CD4-positive, alpha-beta T cell treated with Interleukin-15 for 4 hours (primary cell): ENCODE measurements around the gene LPP.

Experiments used
- DNase-seq: peaks from one replicate; pipeline ENCODE4 v3.0.0-alpha.2; 2020; ENCODE audit warnings: low spot score

LPP gene

DNA sequence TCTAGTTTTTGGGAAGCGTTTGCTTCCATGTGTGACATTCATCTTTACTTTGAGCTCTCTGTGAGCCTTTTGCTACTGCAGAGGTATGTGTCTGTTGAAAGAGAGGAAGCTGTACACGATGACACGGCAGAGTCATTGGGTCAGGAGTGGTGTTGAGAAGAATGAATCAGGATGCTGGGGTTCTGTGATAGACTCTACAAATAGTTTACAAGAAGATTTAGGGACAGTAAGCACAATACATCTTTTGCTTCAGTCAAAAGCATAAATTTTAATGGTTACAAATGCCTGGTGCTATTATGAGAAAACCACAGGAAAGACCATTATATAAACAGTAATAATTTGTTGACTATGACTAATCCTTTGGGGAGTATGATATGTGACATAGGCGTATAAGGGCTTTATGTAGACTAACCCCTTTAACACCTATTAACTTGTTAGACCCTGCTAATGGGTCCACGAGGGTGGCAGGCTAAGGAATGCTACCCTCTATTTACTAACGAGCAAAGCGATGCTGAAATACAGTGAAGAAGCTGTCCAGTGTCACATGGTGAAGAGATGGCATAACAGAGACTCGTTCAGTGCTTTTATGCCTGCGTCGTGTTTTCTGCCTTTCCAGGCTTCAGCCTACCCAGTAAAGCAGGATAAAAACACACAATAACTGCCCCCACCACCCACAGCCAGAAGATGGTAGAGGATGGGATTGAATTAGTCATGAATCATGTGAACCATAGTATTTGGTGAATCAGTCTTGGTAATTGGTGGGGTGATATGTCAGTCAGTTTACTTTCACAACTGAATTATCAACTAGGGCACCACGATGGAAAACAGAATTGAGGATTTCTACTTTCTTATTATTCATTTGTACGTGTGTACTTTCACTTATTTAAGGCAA is 118.8 kb downstream of the LPP start:
- no peak for DNase-seq

DNA sequence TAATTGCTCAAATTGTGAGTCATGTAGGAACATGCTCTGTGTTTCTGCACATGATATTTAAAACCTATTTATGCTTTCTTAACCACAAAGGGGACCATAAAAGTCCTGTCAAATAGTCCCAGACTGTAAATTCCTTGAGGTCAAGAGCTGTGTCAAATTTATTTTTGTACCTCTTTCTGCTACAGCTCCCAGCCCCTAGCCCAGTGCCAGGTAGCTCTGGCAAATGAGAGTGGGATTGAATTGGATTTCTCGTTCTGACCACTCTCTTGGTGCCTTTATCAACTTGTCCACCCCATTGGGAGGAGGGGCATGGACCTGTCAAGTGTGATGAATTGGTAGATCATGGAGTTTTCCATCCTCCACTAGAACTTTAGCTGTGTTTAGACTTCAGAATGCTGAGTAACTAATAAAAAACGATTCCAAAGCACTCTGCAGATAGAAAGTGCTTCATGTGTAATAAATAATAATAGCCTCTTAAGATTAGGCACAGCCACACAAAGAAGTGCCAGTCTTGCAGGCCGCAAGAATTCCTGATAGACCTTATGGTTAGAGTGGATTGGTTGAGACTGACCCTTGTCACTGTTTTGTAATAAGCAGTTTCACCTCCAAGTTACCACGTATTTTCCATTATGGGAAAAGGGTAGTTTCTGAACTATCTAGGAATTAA is 120.4 kb downstream of the LPP start:
- DNase-seq = no peak

DNA sequence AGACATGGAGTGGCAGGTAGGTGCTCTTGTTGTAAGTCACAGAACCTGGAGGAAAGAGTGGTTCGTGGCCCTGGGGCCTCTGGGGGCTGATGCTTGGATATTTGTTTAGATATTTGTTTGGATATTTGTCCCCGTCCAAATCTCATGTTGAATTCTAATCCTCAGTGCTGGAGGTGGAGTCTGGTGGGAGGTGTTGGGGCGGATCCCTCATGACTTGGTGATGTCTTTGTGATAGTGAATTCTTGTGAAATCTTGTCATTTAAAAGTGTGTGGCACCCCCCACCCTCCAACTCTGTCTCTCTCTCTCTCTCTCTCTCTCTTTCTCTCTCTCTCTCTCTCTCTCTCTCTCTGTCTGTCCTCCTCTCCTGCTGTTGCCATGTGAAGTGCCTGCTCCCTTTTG is 122.4 kb downstream of the LPP start:
- no peak for DNase-seq

DNA sequence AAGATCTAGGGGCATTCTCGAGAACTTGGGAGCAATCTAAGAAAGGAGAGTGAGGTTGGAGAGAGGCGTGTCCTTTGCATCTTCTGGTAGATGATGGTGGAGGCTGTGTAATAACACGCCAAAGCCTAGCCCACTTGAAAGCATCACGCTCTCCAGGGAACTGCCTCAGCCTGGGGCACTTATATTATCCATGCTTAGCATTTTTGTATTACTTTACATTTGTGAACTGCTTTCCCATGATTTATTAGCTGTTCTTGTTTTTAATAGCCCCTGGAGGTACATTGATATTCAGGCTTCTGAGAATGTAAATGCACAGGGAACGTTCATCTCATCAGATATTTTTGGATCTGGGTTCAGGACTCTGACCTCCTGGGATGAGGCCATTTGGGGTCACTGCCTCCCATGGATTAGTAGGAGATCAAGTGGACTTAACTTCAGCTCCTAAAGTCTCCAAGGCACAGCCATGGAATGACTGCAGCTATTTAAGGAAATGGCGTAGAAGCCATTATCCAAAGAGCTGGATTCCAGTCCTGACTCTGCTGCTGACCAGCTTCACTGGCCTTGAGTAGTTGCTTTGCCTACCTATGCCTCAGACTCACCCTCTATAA is 124.9 kb downstream of the LPP start:
- DNase-seq = no peak

DNA sequence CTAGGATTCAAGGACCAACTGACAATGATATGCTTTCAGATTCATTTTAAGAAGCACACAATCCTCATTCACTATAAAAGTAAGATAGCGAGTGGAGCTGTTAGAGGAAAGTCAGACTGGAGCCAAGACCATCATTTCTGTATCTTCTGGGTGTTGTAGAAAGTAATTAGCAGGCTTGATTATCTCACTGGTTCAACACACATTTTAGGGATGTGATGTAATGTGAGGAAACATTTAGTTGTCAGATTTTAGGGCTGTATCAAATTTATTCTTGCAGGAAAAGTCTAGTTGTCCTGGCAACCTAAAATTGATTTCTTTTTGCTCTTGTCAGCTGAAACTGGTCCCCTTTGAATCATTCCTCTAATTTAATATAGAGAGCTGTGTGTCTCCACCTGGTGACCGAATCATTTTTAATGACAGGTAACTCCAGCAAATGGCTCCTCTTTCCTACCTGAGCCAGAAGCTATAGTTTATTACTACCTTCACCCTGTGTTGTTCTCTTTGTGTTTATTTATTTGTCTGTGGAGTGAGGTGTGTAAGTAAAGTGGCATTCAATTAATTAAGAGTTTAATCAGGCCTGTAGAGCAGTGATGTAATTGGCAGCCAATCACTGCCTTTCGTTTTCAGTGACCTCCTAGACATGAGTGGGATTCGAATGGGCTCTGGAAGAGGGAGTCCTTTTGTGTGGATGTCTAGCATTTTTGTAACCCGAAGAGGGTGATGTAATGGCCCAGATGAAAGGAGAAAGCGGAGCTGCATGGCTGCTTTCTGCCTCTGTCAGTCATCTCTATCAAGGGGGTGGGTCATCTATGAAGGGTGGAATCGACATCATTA is 125.8 kb downstream of the LPP start:
- no peak for DNase-seq

DNA sequence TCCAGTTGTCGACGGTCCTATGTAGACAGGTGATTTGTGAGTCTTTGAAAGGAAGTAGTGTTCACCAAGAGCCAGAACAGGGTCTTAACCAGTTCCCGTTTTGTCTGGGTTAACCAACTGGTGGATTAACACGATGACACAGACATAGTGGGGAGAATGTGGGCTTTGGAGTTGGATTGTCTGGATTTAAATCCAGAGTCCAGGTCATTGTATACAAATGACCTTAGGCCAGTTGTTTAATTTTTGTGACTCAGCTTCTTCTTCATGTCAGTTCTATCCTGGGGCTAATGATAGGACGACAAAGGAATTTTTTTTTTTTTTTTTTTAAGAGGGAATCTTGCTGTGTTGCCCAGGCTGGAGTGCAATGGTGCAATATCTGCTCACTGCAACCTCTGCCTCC is 126.7 kb downstream of the LPP start:
- no peak for DNase-seq

DNA sequence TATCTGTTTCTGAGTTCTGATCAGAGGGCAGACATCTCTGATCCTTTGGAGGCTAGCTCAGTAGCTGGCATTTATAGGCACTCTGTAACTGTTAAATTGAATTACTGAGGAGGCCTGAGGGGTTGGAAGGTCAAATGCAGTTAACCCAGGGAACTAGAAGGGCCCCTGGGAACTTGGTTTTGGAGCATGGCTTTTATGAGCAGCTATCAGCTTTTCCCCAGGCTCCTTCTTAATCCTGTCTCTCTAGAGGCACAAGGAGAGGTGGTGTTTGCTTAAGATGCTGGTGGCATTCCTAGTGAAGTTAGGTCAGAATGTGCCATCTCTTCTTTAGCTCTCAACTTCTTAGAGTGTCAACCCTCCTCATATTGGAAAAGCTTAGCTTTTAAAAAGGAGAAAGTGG is 128.9 kb downstream of the LPP start:
- DNase-seq = no peak

DNA sequence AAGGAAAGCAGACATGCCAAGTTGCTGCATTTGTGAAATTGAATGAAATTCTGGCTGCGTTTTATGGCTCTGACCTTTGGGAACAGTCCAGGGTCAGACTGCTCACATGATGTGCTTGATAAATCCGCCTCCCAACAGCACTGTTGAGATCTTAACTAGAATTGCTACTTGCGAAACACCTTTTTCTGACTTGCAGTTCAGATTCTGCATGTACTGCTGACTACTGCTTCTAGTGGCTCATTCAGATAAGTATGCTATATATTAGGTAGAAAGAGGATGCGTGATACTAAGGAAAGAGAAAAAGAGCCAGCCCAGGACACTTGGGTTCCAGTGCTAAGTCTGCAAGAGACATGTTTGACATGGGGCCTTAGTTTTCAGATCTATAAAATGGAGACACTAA is 129.4 kb downstream of the LPP start:
- DNase-seq = no peak

DNA sequence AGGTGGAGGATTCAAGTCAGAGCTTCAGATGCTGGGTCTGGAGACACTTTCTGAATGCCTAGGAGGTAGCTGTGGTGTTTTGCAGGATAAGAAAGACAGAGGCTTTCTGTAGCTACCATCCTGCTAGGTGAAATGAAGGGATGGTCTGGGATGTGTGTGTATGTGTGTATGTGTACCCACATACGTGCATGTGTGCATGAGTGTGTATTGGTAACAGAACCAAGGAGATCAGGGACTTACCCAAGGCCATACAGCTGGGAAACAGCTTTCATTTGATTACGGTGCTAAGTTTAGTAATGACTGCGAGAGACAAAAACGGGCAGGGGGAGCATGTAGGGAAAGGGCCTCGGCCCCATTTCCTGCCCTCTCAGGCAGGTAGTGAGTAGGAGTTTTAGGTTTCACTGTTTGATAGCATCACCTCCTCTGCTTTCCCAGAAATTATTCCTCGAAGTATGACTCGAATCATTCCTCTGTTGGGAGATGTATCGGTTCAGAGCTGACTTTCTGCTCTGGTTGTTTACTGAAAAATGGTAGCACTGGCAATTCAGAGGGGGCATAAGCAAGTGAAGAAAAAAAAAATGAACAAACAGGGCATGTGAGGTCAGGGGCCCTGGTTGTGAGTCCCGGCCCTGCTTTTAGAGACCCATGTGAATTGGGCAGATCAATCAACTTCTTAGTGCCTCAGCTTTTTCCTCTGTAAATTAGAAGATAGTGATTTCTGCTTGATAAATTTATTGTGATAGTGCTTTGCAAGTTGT is 130.7 kb downstream of the LPP start:
- no peak for DNase-seq

DNA sequence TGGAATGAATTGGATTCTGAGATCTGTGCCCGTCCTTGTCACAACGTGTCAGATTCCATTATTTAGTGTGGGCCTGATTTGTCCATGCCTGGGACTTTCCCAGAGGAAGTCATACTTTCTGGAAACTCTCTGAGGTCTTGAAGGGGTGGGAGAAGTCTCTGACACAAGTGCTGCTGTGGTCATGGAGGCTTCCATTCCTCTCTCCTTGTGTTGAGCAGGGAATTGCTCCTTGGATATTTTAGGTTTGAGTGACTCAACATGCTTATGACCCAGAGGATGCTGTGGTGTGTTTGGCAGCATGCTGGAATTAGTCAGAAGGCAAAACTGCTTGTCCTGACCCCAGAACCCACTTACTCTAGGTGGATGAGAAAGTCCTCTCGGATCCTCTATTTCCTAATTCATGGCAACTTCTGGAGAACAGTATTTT is 132.1 kb downstream of the LPP start:
- DNase-seq = no peak

DNA sequence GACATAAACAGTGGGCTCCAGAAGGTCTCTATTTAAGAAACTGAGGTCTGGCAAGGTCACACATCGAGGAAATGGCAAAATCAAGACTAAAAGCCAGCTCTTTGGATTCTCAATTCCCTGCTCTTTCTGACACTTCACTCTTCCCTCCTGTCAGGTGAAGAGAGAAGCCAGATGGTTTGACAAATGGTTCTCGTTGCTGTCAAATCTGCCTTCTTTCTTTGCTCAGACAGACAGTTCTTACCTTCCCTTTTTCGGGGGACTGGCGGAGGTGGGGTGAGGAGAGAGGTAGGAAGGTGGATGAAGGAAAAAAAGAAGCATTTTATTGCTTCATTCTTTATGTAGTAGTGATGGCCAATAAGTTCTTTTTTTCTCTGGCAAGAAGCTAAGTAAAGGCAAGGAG is 133.4 kb downstream of the LPP start:
- no peak for DNase-seq

DNA sequence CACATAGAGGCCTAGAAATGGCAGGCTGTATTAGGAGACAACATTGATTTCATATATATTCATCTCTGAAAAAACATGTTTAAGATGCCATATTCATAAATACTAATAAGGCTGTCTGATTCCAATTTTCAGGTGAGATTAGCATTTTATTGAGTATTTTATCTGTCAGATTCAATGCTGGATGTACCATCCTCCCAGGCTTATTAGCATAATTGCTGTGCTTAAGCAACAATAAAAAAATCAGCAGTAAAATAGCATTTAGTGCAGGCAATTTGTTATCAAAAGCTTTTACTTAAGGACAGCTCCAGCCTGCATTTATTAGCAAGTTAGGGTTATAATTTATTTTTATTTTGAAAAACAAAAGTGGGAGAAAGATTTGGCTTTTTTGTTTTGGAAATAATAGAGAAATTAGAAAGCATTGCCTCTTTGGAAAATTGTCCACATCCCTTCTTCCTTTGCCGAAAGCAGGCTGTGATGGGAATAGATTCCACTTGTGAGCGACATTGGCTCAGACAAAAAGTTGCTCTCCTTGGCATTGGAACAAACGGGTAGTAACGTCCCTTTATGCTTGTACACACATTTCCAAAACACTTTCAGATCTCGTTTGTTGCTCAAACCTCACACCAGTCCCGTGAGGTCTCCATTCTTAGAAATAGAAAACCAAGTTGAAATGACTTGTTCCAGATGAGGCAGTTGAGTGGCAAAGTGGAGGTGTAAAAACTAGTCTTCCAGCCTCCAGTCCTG is 134.0 kb downstream of the LPP start:
- no peak for DNase-seq

DNA sequence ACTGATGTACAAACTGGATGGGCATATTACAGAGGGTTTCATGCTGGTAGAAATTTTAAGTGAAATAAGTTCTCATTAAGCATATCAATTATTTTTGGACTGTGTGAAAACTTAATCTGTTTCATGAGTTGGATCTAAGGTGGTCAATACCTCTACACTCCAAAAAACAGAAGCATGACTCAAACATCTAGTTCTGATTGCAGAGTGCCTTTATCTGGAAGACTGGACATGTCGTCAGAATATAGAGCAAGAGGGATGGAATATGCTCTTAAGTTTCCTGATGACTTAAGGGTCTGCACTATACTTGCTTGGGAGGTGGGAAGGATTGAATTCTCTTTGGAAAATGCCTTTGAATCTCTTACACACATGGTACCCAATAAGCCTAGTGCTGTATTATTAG is 138.3 kb downstream of the LPP start:
- no peak for DNase-seq

DNA sequence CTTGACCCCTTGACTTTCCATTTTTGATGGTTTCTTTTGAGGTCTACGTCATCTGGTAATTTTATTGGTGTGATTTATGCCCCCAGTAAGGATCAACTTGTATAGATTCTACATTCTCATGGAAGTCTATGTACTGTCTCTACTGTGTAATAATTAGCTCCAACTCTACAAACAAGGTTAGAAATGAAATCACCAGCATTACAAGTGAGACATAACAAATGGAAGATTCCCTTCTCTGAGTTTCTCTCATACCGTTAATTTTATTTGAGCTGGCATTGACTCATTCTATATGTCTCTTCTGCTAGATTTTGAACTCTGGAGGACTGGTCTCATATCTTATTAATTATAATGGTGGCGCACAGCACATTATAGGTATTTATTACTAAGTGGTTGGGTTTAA is 138.9 kb downstream of the LPP start:
- DNase-seq = no peak

DNA sequence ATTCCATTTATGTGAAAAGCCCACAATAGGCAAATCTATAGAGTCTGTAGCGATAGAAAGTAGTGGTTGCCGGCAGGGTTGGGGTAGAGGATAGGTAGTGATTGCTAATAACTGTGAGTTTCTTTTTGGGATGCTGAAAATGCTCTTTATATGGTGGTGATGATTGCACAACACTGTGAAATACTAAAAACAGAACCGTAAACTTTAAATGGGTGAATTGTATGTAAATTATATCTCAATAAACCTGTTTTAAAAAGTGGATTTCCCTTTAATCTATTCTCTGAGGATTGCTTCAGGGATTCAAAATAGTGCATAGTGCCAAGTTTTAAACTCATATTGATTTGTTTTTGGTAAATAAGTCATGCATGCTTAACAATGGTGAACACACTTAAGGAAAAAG is 140.2 kb downstream of the LPP start:
- no peak for DNase-seq

DNA sequence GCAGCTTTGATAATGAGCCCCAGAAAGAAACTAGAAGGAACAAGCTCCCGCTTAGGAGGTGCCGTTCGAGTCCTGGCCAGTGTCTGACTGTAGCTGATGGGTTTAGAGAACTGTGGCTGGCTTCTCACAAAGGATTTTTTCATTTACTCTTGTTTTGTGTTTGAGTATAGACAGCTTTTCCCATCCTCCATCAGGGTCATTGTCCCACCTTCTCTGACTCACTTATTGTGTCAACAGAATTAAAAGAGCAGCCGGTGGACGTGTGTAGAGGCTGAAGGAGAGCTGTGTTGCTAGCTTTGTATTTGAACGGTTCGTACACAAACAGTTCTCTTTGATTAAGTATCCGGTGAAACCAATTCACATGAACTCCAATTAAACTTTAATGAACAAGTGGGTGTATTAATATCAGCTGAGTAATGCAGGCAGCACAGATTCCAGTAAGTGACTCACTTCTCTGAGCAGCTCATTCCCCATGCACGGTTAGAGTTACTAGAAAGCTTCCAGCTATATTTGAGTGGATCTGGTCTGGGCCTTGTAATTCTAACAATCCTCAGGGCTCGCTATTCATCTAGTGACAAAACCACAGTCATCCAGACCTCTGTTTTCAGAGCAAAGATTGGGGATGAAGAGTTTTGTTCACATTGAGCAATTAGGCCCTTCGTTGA is 141.0 kb downstream of the LPP start:
- DNase-seq = no peak

DNA sequence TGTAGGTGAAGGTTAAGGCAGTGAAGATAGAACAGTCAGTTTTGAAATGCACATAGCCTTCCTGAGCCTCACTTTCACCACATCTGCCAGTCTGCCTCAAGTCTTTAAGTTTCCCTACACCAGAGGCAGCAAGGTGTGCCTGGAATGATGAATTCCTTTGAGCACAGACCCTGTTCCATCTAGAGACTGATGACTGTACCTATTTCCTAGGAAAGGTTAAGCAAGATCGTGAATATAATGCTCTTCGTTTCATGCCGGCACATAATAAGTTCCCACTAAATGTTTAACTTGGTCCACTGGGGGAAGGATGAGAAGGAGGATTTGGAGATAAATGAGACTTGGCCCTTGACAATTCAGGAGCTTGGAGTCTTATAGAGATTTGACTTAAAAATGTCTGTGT is 141.9 kb downstream of the LPP start:
- DNase-seq = no peak

DNA sequence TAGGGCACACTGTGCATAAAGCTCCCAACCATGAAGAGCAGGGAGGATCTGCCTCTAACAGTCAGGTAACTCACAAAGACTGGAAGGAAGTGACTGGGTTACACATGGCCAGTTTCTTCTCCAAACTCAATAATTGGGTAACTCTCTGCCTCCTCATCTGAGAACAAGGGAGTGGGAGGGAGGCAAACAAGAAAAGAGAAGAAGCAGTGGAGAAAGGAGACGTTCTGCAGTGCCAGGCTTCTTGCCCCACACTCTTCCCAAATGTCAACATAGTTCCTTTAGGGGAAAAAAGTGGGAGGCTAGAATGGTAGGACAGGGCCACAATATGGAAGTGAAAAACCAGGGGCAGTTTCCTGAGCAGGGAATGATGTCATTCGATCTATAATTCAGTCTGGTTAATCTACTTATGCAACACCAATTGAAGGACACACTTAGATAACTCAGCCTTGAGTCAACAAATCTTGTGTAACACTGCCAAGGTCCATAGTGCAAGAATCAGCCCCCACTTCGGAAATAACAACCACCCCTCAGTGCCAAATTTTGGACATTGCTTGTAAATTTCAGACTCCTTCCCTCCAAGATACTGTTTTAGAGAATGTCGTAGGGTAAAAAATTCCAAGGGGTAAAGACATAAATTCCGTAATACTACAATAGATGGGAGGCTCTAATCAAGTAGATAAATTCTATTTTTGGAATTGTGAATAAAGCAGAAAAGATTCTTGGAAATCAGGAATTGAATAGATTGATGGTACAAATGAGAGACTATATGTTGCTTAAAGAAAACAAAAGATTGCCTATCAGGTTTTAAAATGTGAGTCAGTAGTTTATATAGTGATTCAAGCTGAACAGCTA is 143.0 kb downstream of the LPP start:
- no peak for DNase-seq

DNA sequence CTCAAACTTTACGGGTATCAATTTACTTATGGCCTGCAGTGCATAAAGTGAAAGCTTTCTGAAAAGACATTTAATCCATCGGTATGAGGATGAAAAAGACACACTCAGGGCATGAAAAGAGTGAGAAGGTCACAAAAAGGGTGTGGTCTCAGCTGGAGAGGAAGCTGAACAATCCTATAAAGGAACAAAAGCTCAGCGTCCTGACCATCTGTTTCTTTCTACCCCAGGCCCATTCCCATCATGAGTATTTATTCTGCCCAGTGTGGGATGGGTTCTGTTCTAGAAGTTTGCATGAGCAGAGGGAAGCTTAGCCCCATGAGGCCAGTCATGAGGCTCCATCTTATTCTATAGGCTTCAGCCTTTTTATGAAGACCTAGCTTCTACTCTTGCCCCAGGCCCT is 144.6 kb downstream of the LPP start:
- DNase-seq = no peak
